ENCODE data around the gene ME3.

GRCh38 chr11:86699040-86699791 lies 26.8 kb upstream of the ME3 start:
- no peak for TF ChIP-seq CTCF (IDR thresholded peaks at IDR 0.05)
- no peak for TF ChIP-seq POLR2A (IDR thresholded peaks at IDR 0.05)
